HG02623 (cell line): ENCODE data around the gene RPL7L1.

Experiments used
- ATAC-seq: cut with Tn5 transposase; IDR thresholded peaks from one replicate; pipeline ENCODE4 v1.9.1; 2021; ENCODE audit warnings: moderate library complexity; ENCODE audit not compliant: unreplicated experiment

Gene RPL7L1

DNA sequence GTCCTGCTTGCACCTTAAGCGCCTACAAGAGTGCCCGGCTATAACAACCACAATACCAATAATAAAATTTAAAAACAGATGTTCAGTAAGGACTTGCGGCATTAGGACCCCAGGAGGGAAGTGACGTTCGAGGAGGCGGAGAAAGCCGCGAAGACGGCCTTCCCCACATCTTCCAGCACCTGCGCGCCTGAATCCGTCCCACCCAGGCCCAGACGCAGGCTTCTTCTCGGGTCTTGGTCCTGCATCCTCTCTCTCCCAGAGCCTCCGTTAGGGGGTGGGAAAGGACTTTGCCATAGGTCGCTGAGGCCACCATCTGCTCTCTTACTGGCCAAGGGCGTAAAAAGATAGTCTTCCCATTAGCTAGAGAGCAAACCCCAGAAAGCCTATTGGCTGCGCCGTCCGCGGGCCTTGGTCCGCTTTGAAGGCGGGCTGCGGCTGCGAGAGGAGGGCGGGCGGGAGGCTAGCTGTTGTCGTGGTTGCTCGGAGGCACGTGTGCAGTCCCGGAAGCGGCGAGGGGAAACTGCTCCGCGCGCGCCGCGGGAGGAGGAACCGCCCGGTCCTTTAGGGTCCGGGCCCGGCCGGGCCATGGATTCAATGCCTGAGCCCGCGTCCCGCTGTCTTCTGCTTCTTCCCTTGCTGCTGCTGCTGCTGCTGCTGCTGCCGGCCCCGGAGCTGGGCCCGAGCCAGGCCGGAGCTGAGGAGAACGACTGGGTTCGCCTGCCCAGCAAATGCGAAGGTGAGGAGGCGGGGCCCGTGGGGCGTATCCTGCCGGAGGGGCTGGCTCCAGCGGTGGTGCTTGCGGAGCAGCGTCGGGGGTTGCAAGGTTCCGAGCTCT is 49.8 kb downstream of the RPL7L1 start, which contains the start of gene CNPY3:
Gene CNPY3 (plus strand): TSS at position 495 of the 835 bp plus-strand sequence. CDS start 91 bp downstream, at position 586.
- ATAC-seq = peak; percentile 75

DNA sequence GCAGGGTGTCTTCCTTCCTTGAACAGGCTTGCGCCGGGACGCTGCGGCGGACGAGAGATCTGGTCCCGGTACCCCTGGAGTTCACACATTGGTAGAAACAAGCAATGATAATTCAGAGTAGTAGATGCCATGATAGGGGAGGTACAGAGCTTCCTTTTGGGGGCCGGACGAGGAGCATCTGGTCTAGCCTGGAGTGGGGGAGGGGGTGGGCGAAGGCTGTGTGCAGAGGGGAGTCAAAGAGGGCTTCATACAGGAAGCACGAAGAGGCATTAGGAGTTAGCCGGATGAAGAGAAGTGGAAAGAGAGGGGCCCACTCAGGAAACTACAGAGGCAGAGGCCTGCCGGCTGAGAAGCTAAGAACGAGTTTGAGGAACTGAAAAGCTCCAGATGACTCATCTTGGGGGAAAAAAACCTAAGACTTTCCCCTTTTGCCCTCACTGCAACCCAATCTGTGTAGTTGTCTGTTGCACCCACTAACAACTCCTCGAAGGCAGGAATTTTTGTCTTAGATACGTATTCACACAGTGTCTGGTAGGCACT is 50.5 kb downstream of the RPL7L1 start:
- ATAC-seq = peak; percentile 36

DNA sequence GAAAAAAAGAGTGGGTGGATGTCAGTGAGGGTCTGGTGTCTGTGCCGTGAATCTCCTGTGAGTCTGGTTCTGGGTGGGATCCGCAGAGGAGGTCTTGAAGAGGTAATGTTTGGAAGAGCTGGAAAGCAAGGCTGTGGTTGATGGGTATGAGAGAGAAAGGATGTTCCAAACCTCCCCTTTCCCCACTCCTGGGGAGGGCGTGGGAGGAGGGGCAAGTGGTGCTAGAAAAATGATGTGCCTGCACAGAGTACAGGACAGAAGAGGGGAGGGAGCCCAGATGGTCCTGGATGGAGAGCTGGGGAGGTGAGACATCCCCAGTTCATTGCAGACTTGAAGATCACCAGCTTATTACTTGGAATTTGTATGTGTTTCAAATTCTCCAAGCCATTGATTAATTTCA is 53.0 kb downstream of the RPL7L1 start:
- ATAC-seq = no peak

DNA sequence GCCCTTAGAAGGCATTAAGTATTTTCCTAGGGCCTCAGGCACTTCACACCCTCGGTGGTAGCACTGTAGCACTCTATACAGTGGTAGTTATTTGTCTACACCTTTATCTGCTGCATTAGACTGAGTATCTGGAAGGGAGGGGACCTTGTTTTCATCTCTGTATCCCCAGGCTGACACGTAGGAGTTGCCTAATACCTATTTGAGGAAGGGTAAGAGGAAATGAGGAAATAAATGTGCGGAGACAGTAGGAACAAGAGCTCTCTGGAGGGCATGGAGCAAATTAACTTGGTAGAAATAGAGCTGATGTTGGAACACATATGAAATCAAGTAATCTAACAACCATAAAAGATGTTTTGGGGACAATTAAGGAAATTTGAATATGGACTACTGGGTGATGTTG is 53.8 kb downstream of the RPL7L1 start:
- ATAC-seq = no peak

DNA sequence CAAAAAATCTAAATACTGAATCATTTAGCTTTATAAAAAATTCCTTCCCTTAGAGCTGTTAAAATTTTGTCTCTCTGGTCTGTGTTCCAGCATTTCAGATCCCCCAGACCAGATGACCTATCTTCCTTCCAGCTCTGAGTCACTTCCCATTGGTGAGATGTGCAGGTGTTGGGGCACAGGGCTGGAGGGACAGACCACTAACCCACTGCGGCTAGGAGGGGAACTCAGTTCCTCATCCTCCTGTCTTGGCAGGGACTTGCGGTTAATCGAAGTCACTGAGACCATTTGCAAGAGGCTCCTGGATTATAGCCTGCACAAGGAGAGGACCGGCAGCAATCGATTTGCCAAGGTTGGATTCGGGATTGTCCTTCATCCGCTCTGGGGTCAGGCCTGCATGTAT is 55.9 kb downstream of the RPL7L1 start:
- ATAC-seq = no peak

DNA sequence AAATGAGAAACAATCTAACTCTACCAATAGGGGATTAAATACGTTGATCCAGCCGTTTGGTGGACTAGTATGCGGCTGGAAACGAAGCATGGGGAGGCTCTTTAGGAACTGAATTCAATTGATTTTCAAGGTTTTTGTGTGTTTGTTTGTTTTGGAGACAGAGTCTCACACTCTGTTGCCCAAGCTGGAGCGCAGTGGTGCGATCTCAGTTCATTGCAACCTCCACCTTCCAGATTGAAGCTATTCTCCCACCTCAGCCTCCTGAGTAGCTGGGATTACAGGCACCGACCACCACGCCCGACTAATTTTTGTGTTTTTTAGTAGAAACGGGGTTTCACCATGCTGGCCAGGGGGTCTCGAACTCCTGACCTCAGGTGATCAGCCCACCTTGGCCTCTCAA is 57.0 kb downstream of the RPL7L1 start:
- no peak for ATAC-seq

DNA sequence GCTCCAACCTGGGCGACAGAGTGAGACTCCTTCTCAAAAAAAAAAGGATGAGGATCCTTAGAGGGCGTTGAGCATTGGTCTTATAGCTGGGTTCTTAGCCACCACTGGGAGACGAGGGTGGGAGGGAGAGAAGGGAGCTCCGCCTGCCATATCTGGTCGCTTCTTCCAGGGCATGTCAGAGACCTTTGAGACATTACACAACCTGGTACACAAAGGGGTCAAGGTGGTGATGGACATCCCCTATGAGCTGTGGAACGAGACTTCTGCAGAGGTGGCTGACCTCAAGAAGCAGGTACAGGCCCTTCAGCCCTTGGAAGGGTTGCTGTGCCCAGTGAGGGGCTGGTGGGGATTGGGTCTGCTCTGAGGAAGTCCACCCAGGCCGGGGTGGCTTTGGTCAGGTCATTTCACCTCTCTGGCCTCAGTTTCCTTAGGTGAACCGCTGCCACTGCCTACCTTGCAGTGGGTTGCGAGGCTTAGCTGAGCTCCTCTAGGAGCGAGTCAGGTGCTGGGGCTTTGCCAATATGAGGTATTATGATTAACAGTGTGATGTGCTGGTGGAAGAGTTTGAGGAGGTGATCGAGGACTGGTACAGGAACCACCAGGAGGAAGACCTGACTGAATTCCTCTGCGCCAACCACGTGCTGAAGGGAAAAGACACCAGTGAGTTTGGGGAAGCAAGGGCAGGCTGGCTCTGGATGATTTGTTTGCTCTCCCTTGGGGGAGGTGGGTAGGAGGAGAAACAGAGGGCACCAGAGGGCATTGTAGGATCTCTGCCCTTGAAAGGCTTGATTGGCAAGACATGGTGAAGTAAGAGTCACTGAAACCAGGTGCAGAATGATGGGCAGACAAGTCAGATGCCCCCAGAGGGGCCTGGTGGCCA is 58.4 kb downstream of the RPL7L1 start:
- no peak for ATAC-seq

DNA sequence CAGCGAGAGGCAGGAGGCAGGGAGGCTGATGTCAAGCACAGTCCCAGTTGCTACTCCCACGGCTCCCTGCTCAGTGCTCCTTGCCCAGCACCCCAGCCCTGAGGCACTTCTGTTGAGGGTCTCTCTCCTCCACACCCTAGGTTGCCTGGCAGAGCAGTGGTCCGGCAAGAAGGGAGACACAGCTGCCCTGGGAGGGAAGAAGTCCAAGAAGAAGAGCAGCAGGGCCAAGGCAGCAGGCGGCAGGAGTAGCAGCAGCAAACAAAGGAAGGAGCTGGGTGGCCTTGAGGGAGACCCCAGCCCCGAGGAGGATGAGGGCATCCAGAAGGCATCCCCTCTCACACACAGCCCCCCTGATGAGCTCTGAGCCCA is 59.0 kb downstream of the RPL7L1 start:
- no peak for ATAC-seq

DNA sequence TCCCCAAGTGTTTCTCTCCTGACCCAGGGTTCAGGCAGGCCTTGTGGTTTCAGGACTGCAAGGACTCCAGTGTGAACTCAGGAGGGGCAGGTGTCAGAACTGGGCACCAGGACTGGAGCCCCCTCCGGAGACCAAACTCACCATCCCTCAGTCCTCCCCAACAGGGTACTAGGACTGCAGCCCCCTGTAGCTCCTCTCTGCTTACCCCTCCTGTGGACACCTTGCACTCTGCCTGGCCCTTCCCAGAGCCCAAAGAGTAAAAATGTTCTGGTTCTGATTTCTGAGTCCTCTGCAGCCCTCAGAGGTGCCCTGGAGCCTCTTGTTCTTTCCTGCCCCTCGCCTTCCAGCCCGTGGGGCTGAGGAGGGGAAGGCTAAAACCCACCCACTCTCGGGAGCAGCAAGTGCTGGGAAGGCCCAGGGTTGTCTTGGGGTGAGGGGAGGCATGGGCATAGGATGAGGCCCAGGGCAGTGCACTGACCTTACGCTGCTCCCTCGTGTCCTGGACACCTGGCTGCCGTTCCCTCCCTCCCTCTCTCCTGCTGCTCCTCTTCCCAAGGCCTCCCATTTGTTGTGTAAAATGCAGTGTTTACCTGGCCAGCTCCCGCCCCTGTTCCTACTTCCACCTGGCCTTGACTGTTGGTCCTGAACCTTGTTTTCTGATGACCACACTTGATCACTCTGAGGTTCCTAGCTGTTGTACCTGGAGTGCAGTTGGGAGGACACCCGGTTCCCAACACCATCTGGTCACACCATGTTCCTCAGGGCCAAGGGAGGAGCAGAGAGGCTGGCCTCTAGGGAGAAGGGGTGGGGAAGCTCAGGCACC is 59.8 kb downstream of the RPL7L1 start:
- no peak for ATAC-seq
